ENCODE measurements around the gene MINAR1.

MINAR1 gene

GRCh38 chr15:79472446-79472845 is 40.3 kb downstream of the MINAR1 start:
- DNase-seq = no peak

GRCh38 chr15:79474252-79474651 is 42.1 kb downstream of the MINAR1 start:
- DNase-seq = no peak

GRCh38 chr15:79475306-79475705 is 43.2 kb downstream of the MINAR1 start:
- no peak for DNase-seq

DNA sequence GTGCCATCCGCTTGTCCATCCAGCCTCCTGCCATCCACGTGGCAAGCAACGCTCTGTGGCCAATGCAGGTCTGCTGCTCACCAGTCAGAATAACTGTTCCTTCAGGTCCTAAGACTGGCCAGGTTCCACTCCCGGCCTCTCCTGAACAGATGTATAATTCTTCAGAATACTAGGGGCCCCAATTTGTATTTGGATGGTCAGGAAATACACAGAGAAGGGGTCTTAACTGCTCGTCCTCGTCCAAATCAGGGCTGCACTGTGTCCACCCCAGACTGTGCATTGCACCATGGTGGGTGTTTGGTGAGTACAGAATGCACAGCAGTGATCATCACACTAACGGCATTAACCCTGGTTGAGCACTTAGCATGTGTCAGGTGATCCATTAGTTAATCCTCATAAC is 46.0 kb downstream of the MINAR1 start:
- no peak for DNase-seq

- no peak for DNase-seq
Observed at GRCh38 chr15:79479616-79480015, 47.5 kb downstream of the MINAR1 start.

DNA sequence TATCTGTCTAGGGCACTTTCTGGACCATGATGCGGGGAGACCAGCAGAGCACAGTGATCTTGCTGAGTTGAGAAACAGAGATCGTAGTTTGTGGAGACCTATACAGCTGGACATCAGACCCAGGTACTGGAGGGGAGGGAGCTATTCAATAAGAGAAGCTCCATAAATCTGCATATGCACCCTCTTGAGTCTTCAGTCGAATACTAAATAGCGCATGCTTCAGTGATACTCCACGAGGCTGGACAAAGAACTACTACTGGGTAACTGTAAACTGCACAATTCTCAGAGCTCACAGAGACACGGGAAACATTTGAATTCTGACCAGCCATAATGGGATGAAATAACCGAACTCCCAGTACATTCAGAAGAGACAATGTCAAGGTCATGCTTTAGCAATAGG is 49.7 kb downstream of the MINAR1 start:
- DNase-seq = no peak

Measured in right forelimb (tissue), 1 donor.